Measurements from ENCODE around the gene FDXR. TPM values are rescaled to one million over a fixed set of nuclear protein-coding genes. Genes with fewer than 3 reads are reported as not detected.

FDXR gene
- total and polyA plus RNA-seq, 9 of the 15 experiments (the other 6 are each of a cell fraction or from before 2014, with no cell fraction given): 0.89 to 70.7 (median 30.9) TPM

- TF ChIP-seq JUND (IDR thresholded peaks at IDR 0.05; ENCODE audit: borderline replicate concordance, low read depth, low read length) (peak; percentile 63), JUND (tag; IDR thresholded peaks at IDR 0.05; ENCODE audit: borderline replicate concordance, low read depth, low read length) (no peak; the same call in 2 of the 3 replicates), E2F8 (IDR thresholded peaks at IDR 0.05; ENCODE audit: low read depth, partially characterized antibody) (peak; percentile 96), CAMTA2 (CRISPR knock-in tag; conservative IDR thresholded peaks at IDR 0.05) (0 out of 2 replicates have a peak, but pooled peaks have one; percentile 34), MBD1 (CRISPR knock-in tag; IDR thresholded peaks at IDR 0.05) (no peak), ZNF140 (CRISPR knock-in tag; IDR thresholded peaks at IDR 0.05) (0 out of 2 replicates have a peak, but pooled peaks have one; percentile 46), PATZ1 (CRISPR knock-in tag; IDR thresholded peaks at IDR 0.05; ENCODE audit: borderline replicate concordance) (no peak), KAT7 (CRISPR knock-in tag; IDR thresholded peaks at IDR 0.05; ENCODE audit: borderline replicate concordance) (no peak), ZNF263 (CRISPR knock-in tag; IDR thresholded peaks at IDR 0.05; ENCODE audit: borderline replicate concordance) (no peak; the same call in 1 of the 2 replicates), YBX1 (IDR thresholded peaks at IDR 0.05) (no peak), RB1 (IDR thresholded peaks at IDR 0.05; ENCODE audit: low read depth) (peak; percentile 95), ZNF324 (CRISPR knock-in tag; IDR thresholded peaks at IDR 0.05) (no peak), SNRNP70 (optimal IDR thresholded peaks at IDR 0.05; ENCODE audit: low read depth, low read length) (no peak), SRF (CRISPR knock-in tag; IDR thresholded peaks at IDR 0.05) (no peak), CEBPZ (IDR thresholded peaks at IDR 0.05; ENCODE audit: borderline replicate concordance, low read depth, low read length) (no peak)
Observed at GRCh38 chr17:74873037-74873873, 461 bp upstream of the FDXR start (continued).
